GM21529 (cell line): ENCODE measurements around the gene EPHA5.

Experiments used
- ATAC-seq: cut with Tn5 transposase; IDR thresholded peaks from one replicate; pipeline ENCODE4 v1.9.1; 2021; ENCODE audit not compliant: unreplicated experiment

The EPHA5 gene

GRCh38 chr4:65635051-65635821 lies 35.1 kb downstream of the EPHA5 start:
- no peak for ATAC-seq

GRCh38 chr4:65624651-65625050 lies 45.6 kb downstream of the EPHA5 start:
- ATAC-seq: no peak

GRCh38 chr4:65623506-65623905 lies 46.8 kb downstream of the EPHA5 start:
- no peak for ATAC-seq

GRCh38 chr4:65617416-65617815 lies 52.9 kb downstream of the EPHA5 start:
- no peak for ATAC-seq

- no peak for ATAC-seq
These were observed 65.8 kb downstream of the EPHA5 start for GRCh38 chr4:65604515-65604914.

GRCh38 chr4:65600656-65601055 lies 69.6 kb downstream of the EPHA5 start:
- ATAC-seq: no peak

GRCh38 chr4:65599340-65599739 lies 70.9 kb downstream of the EPHA5 start:
- ATAC-seq: no peak

GRCh38 chr4:65597697-65598096 lies 72.6 kb downstream of the EPHA5 start:
- ATAC-seq: no peak

- ATAC-seq: no peak
These were observed 78.2 kb downstream of the EPHA5 start for GRCh38 chr4:65592089-65592488.

- ATAC-seq: no peak
These were observed 80.4 kb downstream of the EPHA5 start for GRCh38 chr4:65589921-65590320.

- ATAC-seq: no peak
These were observed 81.0 kb downstream of the EPHA5 start for GRCh38 chr4:65589331-65589730.

- ATAC-seq: no peak
These were observed 89.7 kb downstream of the EPHA5 start for GRCh38 chr4:65580551-65580950.

- no peak for ATAC-seq
These were observed 103.8 kb downstream of the EPHA5 start for GRCh38 chr4:65566473-65566872.

- no peak for ATAC-seq
These were observed 109.1 kb downstream of the EPHA5 start for GRCh38 chr4:65561164-65561563.

GRCh38 chr4:65559270-65559669 lies 111.0 kb downstream of the EPHA5 start:
- no peak for ATAC-seq

GRCh38 chr4:65552057-65552456 lies 118.2 kb downstream of the EPHA5 start:
- no peak for ATAC-seq

GRCh38 chr4:65550500-65550899 lies 119.8 kb downstream of the EPHA5 start:
- ATAC-seq: no peak

- ATAC-seq: no peak
These were observed 123.3 kb downstream of the EPHA5 start for GRCh38 chr4:65546882-65547416.

- no peak for ATAC-seq
These were observed 131.7 kb downstream of the EPHA5 start for GRCh38 chr4:65538571-65538970.

GRCh38 chr4:65535113-65535512 lies 135.2 kb downstream of the EPHA5 start:
- ATAC-seq: no peak

GRCh38 chr4:65521666-65522065 lies 148.6 kb downstream of the EPHA5 start:
- no peak for ATAC-seq

GRCh38 chr4:65515646-65516045 lies 154.6 kb downstream of the EPHA5 start:
- ATAC-seq: no peak

- no peak for ATAC-seq
These were observed 159.3 kb downstream of the EPHA5 start for GRCh38 chr4:65510976-65511375.
